Measurements from ENCODE around the gene SMIM45.

Gene SMIM45

DNA sequence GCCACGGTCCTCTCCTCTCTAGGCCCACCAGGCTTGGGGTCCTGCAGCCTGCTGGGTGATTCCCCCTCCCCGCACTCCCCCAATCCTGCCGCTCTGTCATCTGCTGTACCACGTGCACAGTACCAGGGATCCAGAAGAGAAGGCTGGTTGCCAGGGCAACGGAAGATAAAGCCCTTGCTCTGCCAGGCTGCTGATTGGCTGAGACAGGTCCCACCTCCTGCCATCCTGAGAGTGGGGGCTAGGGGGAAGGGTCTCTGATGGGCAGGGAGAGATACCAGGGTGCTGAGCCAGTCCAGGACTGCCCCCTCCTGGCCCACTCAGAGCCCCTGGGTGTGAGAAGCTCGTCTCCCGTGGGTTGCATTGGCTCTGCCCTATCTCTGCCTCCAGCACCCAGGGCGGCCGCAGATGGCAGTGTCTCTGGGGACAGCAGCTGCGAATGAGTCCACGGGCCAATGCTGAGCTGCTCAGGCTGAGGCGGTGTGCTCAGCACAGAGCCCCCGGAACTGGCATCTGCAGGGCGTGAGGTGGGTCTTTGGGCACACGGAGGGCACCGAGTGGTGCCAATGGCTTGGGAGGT is at the start of gene SMIM45:
TSS of gene SMIM45 (plus strand) at position 253 of the 577 bp plus-strand sequence.
- no peak for DNase-seq

DNA sequence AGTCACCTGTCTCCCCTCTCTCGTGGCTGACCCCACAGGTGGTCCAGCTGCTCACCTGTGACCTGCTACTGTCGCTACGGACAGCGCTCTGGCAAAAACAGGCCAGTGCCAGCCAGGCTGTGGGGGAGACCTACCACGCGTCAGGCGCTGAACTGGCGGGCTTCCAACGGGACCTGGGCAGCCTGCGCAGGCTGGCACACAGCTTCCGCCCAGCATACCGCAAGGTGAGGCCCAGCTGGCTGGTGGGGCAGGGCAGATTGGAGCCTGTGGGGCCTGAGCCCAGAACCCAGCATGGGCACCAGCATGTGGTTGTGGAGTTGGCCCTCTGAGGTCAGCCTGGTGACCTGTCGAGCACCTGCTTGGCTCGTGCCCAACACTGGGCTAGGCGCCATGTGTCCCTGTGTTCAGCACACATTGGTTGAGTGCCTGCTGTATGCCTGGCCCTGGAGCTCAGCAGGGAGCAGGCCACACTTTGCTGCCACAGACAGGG is 49.0 kb upstream of the SMIM45 start:
- no peak for DNase-seq

DNA sequence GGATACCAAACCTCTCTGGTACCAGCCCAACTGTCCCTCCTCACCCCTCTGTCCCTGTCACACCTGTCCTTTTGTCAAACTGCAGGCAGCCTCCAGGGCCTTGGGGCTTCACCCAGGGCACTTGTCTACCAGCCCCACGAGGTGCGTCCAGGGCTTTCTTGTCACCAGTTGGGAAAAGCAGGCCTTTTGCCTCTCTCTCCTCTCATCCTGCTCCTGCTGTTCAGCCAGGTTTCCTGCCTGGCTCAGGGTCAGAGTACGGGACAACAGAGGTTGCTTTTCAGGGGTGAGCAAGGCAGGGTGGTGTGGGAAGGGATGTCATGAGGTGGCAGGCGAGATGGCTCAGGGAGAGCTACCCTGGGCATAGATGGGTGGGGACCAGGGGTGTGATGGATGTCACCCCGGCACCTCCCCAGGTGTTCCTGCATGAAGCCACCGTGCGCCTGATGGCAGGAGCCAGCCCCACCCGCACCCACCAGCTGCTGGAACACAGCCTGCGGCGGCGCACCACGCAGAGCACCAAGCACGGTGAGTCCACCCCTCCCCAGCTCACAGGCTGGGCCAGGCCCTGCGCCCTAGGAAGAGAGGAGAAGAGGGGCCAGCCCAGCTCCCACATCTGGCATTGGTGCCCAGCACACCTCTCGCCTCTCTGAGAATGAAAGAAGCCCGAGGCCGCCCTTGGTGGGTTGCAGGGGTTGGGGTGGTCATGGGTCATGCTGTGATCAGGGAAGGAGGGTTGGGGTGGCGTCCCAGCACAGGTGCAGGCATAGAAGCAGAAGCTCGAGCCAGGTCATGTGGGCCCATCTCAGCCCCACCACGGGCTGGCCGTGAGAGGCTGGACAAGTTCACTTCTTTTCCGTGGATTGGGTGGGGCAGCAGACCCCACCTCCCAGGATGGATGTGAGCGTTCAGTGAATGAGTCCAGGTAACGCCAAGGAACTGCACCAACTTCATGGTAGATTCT is 47.2 kb upstream of the SMIM45 start:
- no peak for DNase-seq

DNA sequence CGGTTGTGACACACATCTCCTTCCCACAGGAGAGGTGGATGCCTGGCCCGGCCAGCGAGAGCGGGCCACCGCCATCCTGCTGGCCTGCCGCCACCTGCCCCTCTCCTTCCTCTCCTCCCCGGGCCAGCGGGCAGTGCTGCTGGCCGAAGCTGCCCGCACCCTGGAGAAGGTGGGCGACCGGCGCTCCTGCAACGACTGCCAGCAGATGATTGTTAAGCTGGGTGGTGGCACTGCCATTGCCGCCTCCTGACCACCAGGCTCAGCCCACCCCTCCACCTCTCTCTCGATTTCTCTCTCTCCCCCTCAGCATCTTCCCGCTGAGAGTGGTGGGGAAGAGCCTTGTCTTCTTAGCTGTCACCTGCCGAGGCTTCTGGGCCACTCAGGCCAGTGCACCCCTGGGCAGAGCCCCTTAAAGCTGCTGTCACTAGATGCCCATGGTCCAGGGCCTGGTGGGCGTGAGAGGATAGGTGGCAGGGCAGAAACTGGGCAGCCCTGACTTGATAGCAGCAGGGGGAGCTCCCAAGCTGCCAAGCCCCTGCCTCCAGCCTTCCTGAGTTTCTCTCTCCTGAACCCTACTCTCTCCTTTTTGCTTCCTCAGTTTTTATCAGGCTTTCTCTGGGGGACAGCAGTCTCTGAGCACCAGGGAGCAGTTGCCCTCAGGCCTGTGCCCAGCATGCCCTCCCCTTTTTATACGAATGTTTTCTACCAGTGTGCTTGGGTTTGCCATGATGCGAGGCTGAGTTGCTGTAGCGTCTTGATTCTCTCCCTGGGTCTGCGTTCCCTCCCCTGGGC is 46.3 kb upstream of the SMIM45 start:
- DNase-seq, result no peak

DNA sequence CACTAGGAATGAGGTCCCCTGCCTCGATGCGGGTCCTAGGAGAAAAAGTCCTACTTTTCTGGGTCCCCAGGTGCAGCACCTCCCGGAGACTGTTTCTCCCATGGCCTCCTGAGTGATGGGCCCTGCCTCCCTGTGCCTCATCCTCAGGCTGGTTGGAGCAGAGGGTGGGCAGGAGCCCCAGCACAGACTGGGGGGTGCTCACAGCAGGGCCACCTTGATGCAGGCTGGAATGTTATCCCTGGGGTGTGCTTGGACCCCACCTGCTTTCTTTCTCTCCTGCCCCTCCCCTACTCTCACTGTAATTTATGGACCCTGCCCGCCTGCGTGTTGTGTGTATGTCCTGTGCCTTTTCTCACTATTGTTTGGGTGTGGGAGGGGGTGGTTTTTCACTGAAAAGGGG is 45.1 kb upstream of the SMIM45 start:
- no peak for DNase-seq

DNA sequence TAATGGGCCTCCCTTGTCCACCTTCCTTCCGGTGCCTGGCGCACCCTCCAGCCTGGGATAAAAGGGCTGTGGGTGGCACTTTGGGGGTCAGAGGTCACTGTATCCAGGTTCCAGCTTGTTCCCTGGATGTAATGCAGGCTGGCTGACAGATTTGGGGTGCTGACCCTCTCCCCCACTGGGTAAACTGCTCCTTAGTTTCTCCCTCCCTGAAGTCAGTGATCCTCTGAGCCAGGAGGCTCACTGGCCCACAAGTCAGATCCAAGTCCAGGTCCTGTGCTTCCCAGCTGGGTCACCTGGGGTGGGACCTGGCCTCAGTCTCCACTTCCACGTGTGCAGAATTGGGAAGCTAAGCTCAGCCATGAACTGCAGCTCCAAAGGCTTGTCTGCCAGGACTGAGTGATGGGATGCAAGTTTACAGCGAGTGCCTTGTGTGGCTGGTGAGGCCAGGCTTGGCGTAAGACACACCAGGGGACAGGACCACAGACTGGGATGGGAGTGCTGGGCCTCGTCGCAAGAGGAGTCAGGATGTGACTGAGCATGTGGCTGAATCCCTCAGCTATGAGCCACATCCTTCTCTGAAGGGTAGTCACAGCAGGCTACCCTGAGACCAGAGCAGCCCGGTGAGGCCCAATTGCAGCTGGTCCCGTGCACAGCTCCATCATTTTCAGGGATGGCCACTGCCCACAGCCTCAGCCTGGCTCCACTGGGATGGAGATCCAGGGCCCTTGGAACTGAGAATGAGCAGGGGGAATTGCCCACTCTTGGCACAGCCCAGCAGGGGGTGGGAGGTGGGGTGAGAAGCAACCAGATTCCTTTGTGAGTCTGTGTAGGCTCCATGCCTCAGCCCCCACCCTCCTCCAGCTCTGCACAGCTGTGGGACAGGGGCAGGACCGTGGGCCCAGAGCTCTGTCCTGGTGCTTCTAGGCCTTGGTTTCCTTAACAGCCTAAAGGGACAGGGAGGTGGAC is 44.2 kb upstream of the SMIM45 start:
- no peak for DNase-seq

DNA sequence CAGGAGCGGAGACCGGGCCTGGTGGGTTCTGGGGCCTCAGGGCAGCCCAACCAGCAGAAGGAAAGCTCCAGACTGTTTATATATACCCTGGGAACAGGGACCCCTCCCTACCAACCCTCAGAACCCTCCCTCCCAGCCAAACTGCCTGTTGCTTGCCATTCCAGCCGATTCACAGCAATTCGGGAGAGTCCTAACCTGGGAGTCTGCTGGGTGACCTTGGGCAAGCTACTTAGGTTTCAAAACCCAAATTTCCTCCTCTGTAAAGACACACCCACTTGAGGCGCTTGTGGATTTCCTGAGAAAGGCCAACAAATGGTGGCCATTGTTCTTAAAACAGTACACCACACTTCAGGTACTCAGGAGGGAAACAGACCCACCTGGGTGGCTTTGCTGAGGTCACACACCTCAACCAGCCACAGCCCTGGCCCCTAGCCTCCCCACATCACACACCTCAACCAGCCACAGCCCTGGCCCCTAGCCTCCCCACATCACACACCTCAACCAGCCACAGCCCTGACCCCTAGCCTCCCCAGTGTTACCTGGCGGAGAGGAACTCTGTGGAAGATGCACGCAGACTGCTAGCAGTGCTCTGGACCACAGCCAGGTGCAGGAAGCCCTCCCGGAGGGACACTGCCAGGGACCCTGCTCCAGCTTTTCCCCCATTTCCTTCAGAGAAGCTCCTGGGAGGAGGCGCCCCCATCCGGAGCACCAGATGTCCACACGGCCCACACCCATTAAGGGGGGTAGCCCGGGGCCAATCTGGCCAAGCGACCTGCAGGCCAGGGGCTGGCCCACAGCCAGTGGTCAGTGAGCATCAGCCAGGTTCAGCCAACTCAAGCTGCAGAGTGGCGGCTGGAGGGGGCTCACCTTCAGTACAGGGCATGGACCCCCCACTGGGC is 43.3 kb upstream of the SMIM45 start:
- DNase-seq, result no peak

DNA sequence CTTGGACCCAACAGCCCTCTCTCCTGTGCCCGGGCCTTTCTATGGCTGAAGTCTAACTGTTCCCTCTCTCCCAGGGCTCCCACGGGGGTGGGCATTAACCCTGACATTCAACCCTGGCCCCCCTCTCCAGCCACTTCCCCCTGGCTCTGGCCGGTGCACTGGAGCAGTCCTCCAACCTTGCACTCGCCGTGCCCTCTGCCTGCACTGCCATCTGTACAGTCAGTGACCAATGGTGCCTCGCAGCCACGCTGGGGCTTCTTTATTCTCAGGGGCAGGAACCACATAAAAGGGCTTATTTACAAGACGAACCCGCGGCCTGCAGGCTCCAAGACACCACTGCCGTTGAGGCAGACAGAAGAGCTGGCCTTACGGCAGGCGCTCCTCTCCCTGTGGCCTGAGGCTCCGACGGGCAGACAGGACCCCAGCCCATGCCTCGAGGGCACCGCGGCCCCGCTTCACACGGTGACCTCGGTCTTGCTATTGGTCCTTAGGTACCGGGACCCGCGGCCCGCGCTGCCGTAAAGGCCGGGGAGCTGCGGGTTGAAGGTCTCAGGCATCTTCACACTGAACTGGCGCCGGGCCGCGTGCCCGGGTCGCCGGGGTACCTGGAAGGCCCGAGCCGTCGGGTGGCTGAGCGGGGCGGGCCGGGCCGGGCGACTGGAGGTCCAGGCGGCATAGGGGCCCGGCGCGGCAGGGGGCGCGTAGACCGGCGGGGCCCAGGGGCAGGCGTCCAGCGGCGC is 42.5 kb upstream of the SMIM45 start:
- no peak for DNase-seq

DNA sequence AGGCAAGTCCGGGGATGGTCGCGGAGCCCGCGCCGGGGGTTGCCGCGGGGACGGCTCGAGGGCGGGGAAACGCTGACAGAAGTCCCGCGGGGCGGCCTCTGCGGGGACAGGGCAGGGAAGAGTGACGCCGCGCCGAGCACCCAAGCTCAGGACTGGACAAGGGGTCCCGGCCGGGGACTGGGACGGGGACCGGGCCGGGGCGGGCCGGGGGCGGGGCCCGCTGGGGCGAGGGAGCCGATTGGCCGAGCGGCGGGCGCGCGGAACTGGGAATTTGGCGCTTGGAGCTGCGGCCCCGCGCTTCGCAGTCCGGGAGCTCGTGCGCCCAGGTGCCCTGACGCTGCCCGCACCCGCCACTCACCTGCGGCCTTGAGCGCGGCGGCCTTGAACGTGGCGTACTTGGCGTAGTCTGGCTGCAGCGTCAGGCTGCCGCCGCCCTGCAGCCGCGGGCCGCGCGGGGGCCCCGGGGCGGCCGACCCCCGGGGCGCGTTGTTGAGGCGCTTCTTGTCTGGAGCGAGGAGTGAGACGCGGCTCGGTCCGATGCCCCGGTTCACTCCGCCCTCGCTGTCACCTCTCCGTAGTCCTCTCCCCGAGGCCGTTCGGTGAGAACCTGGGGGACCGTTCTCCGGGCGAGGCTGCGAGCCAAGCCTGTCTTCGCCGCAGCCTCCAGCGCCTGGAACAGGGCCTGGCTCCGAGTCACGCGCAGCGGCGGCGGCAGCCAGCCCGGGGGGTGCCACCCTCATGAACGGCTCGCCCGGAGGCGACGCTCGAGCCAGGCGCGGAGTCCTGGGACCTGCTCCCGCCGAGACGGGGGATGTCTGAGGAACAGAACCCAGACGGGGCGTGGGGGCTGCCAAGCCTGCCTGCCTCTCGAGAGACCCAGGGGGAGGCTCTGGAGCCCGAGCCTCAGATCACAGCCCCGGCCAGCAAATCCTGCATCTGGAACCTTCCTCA is 41.6 kb upstream of the SMIM45 start:
- DNase-seq, result peak; percentile 38

DNA sequence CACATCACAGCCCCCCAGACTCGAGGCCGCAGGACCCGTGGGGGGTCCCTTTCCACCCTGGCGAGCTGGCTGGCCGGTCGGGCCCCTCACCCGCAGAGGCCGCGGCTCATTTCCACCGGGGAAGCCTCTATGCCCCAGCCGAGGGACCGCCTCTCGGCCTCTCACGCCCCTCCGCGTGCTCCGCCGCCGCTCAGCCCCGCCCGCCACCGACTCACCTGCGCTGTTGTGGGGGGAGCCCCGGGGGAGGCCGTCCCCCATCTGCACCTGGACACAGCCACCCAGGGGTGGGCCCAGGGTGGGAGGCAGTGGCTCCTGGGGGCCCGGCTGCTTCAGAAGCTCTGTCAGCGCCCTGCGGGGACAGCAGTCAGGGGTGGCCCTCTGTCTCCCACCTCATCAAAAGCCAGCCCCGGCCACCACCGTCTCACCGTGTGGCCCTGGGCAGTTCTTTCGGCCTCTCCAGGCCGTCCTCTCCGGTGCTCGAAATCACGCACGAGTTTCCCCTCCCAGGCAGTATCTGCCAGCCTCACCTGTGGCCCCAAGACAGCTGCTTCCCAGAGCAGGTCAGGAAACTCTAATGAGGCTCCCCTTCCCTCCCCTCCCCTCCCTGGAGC is 40.8 kb upstream of the SMIM45 start:
- DNase-seq, result peak; percentile 35

DNA sequence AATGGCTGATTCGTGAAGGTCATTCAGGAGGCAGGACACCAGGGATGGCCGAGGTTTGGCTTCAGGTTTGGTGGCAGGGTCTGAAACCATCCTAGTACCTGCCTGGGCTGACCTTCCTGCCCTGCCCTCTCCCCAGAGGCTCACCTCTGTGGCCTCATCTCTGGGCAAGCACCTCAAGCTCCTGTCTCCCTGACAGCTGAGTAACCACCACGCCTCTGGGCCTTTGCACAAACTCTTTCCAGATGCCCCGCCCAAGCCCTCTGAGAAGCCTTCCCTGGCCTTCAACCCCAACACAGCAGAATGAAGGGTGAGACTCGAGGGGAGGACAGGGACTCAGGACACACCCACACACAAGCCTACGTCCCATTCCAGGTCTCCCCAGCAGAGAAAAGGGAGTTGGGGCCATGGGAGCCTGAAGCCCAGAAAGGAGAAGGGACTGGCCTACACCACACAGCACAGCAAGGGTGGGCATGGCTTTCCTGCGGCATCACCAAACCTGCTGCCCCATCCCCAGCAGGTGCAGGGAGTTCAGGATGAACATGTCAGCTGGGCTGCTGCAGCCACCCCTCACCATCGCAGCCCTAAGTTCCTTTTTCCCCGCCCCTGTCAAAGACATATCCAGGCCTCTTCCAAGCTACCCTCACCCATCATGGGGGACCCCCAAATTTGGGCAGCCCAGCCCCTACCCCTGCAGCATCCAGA is 39.5 kb upstream of the SMIM45 start:
- no peak for DNase-seq

DNA sequence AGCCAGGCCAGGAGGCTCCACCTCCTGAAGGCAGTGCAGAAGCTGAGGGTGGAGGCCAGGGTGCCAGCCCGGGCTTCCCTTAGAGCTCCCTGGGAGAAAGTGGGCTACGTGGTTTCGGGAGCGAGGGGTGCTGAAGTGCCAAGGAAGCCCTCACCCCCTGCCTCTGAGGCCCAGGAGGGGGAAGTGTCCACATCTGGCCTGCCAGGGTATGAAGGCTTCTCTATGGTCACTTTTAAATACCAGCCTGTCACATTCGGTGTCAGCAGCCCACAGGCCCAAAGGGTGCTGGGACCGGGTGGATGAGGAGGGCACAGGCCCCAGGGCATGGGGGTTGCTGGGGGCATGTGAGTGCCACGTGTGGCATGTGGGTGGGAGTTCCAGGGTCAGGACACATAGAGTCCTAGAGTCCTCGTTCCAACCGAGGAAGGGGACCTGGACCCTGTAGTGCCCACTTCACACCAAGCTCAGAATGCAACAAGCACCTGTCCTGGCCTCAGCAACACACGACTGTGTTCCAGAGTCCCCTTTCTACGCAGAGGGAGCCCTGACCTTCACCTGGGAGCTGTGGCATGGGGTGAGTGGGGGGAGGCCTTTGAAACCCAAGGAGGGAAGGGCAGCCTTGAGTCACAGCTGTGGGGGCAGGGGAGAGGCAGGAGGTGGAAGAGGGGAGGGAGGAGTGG is 38.8 kb upstream of the SMIM45 start:
- DNase-seq, result no peak

DNA sequence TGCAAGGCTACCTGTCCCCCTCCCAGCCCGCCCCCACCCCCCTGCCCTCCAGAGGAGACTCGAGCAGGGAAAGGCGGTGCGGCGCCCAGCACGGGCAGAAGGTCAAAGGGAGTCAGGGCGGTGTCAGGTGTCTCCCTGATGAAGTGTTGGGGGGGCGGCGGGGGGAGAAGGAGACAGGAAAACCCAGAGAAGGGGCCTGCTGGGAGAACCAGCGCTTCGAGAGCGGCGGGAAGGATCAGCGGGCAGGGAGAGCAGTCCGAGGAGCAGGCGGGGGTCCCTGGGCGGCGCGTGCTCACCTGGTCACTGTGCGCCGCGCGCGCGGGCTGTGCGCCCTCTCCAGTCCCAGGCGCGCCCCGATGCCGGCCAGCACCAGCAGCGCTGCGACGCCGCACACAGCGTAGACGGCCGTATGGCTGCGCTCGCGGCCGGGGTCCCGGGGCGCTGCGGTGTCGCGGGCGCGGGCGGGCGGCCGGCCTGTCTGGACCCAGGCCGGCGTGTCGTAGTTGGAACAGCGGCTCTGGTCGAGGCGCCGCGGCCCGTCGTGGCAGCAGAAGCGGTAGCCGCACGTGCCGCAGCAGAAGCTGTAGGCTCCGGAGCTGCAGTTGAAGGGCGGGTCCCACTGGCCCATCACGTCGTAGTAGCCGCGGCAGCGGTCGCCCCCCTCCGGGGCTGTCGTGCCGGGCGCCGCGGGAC is 38.0 kb upstream of the SMIM45 start:
- DNase-seq, result no peak

DNA sequence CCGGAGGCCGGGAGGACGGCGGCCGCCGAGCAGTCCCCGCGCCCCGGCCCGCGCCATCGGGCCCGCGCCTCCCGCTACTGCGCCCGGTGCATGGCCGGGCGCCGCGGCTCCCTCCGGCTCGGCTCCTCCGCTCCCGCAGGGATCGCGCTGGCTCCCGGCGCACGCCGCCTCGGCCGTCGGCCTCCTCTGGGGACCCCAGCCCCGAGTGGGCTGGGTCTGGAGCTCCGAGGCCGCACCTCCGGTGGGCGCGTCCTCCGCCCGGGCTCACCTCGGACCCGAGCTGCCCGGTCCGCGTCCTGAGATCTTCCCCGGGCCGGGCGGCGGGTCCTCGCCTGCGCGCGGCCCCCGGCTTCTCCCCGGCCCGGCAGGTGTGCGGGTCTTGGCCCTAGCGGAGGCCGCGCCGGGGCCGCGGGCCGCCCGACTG is 37.3 kb upstream of the SMIM45 start:
- no peak for DNase-seq

DNA sequence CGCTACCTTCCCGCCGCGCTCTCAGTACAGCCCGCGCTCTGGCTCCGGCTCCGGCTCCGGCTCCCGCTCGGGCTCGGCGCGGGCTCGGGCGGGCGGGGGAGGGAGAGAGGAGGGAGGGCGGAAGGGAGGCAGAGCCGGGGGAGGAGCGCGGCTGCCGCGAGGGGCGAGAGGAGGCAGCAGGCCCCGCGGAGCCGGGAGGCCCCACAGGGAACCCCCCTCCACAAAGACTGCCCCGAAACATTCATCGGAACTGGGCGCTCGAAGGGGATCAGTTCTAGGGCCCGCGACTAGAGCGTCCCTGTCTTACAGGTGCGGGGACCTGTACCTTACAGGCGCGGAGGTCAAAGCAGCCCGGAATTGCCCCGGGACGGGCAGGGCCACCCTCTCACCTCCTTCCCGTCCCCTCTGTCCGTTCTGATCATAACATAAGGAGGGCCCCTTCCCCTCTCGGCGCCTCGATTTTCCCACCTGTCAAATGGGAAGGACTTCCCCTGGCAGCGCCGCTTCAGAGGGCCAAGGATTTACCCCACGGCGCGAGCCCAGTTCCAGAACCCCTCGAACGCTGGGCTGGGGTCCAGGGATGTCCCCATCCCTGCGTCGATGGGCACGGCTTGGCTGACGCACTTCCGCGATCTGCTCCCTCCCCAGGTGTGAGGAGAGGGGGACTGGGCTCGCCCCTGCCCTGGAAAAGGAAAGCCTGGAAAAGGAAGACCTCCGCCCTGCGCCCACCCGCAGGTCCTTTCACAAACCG is 36.7 kb upstream of the SMIM45 start, which contains the start of gene SHISA8:
TSS of gene SHISA8 (minus strand) at position 40 of the 751 bp plus-strand sequence. CDS start 407 bp downstream, outside the sequence.
- peak; percentile 60 for DNase-seq

Measured in activated naive CD4-positive, alpha-beta T cell treated with Interleukin-2 at 50 U/mL for 16 hours (primary cell).